Cerebellar cortex (tissue), 1 donor: Measurements from ENCODE around the gene AMELY.
"Not testable (repeated sequence)": the region's sequence is repeated elsewhere in the genome, so short reads cannot be mapped to it uniquely, and the experiment has no call there.

ENCODE experiments used
- DNase-seq: peaks from one replicate; pipeline ENCODE4 v3.0.0-alpha.2; 2015; ENCODE audit warnings: low spot score

The AMELY gene, protein sequence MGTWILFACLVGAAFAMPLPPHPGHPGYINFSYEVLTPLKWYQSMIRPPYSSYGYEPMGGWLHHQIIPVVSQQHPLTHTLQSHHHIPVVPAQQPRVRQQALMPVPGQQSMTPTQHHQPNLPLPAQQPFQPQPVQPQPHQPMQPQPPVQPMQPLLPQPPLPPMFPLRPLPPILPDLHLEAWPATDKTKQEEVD

DNA sequence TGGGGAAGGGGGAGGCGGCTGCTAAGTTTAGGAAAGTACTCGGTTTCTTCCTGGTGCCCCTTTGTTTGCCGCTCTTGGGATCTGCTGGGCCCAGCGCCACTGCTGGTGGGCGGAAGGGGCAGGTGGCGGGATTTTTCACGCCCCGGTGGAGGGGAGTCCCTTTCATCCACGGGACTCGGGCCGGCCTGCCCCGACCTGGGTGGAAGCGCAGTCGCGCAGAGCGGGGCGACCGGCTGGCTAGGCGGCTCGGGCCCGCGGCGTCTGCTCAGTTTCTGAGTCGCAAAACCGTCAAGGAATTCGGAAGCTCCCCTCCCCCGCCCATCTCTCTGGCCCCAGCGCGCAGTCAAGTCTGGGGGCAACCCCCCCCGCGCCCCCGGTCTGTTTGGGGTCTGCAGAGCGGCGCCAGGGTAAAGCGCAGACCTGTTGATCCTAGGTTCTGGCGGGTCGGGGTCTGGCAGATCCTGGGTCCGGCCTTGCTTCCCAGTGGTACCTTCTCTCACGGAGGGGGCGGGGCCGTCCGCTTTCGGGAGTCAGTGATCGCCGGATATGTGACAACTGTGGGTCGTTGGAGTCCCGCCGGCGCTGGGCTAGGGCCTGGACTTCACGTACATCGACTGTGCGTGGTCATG, at the start of gene AMELY:
Gene AMELY, minus strand, starts transcription at position 500 of the 629 bp plus-strand sequence. CDS start 39,144 bp downstream, outside the sequence.
- no peak for DNase-seq

DNA sequence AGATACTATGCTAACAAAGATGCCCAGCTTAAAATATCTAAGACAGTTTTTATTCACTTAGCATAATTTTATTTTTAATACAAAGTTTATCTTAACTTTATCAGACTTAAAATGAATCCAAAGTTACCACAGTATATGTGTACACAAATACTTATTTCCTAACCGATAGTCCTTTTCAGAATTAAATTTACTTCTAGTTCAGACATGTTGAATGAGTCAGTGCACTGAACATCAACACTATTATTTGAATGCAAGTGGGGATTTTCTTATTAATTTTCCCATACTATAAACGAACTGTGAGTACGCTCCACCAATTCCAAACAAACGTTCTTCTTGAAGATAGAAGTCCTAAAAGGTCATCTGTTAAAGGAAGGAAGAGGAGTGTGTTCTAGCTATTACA, 38.4 kb upstream of the AMELY start:
- no peak for DNase-seq

DNA sequence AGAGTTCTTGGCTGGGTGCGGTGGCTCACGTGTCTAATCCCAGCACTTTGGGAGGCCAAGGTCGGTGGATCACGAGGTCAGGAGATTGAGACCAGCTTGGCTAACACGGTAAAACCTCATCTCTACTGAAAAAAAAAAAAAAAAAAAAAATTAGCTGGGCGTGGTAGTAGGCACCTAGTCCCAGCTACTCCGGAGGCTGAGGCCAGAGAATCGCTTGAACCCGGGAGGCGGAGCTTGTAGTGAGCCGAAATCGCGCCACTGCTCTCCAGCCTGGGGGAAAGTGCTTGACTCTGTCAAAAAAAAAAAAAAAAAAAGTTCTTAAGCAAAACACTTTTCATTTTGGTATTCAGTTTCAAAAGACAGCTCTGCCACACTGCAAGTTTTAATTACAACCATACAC, 36.8 kb upstream of the AMELY start:
- no peak for DNase-seq

DNA sequence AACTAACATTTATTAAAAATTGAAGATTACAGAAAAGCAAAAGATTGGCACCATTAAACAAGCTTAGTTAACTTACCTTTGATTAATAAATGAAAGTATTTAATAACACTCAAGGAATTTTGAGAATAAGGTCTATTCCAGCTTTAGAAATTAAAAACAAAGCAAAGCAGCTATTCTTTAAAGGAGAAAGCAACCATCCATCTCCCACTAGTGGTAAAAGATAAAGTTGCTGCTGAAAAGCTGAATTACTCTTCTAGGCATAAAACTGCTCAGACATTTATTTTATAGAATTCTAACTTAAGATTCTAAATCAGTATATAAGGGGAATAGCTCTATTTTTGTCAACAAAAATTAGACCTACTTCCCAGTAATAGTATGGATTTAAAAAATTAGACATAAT, 36.1 kb upstream of the AMELY start:
- no peak for DNase-seq

DNA sequence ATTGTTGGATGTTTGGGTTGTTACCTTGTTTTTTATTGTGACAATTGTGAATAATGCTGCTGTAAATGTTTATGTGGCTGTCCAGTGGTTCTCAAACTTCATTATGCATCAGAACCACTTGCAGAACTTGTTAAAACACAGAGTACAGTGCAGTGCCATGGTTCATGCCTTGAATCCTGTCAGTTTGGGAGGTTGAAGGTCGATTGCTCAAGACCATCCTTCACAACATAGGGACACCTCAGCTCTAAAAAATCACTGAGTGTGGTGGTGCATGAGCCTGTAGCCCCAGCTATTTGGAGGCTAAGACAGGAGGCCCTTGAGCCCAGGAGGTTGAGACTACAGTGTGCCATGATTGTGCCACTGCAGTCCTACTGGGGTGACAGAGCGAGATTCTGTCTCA, 23.9 kb upstream of the AMELY start:
- no peak for DNase-seq

DNA sequence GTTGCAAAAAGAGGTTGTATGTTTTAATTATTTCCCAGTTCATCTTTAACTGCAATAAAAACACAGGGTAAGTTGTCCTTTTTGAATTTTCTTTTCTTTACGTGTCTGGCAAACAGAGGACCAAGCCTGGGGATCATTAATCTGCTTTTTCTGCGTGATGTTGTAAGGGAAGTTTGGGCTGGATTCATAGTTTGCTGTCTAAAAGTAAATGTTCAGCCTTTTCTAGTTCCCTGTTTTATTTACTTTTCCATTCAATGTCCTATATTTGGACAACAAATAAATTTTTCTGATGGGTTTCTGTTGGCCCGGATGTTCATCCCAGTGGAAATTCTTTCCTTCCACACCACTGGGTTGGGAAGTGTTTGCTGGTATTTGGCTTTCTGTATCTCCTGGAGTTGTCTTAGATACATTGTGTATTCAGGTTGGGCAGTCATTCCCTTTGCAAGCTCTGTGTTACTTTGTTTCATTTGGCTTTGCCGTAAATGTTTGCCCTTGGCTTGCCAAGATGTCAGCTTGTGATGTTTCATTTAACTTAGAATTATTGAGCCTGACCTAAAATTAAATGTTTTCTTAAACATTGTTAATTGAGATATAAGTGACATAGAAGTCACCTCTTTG, 20.3 kb upstream of the AMELY start:
- DNase-seq, result no peak

DNA sequence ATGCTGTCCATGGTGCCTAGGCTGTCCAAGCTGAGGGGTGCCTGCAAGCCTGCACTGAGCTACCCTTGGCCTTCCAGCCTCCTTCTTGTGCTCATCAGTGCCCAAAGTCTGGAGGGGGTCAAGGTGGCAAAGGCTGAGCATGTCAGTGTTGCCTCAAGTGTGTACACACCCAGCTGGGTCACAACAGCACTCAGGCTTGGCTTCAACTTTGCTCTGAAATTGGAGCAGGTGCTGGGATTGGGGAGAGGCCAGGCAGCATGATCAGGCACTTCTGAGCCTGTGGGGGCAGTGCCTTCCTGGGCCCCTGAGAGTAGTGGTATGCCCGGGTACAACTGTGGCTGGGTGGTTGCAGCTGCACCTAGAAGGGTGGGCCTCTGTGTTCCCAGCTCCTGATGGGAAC, 17.7 kb upstream of the AMELY start:
- no peak for DNase-seq

DNA sequence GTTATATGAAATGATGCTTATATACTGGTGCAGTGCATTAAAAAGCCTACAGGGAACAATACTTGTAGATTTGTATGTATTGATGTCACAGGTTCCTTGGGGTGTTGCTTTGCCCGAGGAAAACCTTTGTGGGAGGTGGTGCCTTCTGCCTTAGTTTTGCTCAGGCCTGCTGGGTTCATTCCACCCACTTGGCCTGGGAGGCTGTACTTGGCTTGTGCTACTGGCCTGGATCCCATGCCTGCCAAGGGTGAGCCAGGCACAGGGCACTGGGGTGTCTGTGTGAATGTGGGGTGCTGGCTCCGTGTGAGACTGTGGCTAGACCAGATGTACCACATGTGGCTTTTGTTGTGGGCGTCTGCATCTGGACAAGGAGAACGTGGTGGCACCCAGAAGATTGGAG, 16.7 kb upstream of the AMELY start:
- DNase-seq, result no peak

DNA sequence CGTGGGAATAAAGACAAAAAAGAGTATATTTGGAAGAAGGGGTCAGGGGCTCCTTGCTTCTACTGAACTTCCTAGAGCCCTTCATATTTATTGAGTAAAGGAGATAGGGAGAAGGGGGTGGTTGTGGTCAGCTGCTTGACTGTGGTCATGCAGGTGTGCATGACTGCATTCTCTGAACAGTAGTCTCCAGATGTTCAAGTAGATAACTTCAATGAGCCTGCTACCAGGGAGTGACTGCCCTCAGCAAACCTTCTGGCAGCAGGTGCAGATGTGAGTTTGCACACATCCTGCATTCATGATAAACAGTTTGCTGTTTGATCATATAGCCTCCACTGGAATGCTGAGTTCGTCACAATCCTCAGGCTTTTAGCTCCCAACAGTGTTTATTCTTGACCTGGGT, 9.5 kb upstream of the AMELY start:
- DNase-seq, result no peak

DNA sequence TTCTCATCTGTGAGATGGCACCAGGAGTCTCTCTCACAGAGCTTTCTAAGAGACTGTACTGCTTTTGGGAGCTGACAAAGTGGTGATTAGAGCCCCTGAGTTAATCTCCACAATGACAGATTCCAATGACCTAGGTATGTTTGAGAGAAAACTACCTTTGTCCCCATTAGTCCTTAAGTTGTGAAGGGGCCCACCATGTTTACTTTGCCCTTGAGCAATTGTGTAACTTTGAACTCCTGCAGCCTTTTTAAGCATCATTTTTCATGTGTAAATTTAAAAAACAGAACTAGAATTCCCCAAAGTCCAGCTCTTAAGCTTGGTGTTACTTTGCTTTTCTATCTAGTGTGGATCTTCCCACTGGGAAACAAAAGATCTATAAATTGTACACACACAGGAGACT, 1.8 kb upstream of the AMELY start:
- DNase-seq, result no peak

DNA sequence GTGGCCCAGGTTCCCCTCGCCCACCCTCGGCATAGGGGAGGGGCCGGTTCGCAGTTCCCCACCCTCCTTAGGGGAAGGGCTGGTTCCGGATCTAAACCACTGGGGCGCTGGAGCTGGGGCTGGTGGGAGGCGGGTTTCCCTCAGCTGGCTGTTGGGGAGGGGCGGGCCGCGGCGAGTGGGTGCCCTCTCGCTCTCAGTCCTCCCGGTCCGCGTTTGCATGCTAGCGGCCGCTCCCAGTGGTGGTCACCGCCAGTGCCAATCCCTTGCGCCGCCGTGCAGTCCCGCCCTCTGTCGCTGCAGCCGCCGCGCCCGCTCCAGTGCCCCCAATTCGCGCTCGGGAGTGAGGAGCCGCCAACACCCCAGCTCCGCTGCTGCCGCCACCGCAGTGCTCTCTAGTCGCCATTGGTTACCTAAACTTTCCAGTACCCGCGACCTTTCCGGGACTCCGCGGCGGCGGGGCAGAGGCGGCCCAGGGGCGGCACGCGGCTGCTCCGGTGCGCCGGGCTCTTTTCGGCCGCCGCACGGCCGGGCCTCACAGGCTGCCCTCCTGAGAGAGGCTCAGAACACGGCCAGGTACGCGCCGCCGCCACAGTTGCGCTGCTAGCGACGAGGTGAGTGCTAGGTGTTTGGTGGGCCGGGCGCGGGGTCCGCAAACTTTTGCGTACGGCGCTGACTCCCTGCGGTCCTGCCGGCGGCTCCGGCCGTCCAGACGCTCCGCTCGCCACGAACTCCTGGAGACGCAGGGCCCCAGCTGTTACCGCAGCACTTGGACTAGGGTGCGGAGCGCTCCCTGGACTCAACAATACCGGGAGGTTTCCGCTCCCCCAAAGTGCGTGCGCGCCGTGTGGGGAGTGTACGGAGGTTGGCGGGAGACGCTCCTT, 940 bp downstream of the AMELY start, which contains the start of gene TBL1Y:
Gene TBL1Y, plus strand, starts transcription at position 326 of the 881 bp plus-strand sequence. CDS start 114,388 bp downstream, outside the sequence.
- DNase-seq, result no peak

DNA sequence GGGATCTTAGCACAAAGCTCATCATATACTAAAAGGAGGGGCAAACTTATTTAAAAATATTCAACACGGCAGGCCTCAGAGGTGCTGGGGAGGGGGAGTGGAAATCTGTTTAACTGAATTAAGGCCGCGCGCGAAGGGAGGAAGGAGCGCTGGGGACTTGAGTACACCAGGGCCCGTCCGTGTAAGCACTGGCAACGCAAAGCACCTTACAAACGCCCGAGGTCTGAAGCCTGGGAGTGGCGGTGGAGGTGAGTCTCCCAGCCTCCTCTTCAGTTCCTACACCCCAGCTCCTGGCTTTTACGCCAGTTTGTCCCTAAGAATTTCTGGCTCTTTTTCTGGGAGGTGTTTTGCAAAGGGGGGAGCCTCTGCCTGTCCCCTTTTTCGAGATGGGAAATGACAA, 1.7 kb downstream of the AMELY start:
- no peak for DNase-seq

DNA sequence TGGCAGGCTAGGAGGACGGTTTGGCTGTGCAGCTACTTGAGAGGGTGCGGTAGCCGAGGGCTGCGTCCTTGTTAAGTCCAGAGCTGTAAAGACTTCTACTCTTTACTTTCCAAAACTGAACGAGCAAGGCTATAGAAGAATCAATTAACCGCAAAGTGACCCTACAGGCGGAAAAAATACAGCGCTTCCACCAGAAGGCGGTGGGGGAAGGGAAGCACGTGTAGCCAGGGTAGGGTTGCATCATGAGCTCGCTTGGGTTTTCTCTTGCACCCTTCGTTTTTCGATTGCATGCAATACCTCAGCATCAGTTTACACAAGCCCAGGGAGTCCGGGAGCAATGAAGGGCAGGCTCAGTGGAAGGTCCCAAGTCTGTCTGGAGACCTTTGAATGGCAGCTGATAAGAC, 2.4 kb downstream of the AMELY start:
- no peak for DNase-seq

DNA sequence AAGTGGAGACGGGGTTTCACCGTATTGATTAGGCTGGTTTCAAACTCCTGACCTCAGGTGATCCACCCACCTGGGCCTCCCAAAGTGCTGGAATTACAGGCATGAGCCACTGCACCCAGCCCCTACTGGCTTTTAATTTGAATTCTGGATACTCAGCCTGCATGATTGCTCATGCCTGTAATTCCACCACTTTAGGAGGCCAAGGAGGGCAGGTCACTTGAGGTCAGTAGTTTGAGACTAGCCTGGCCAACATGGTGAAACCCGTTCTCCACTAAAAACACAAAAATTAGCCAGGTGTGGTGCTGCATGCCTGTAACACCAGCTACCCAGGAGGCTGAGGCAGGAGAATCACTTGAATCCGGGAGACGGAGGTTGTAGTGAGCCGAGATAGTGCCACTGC, 3.5 kb downstream of the AMELY start:
- DNase-seq, result not testable (repeated sequence)

DNA sequence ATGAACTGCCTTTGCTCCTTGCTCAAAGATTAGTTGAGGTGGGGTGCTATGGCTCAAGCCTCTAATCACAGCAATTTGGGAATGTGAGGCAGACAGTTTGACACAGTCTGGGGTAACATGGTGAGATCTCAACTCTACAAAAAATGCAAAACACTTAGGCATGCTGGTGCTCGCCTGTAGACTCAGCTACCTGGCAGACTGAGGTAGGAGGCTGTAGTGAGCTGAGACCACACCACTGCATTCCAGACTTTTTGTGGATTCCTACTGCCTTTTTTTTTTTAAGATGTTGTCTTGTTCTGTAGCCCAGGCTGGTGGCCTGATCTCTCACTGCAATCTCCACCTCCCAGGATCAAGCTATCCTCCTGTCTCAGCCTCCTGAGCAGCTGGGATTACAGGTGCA, 4.0 kb downstream of the AMELY start:
- DNase-seq, result no peak

DNA sequence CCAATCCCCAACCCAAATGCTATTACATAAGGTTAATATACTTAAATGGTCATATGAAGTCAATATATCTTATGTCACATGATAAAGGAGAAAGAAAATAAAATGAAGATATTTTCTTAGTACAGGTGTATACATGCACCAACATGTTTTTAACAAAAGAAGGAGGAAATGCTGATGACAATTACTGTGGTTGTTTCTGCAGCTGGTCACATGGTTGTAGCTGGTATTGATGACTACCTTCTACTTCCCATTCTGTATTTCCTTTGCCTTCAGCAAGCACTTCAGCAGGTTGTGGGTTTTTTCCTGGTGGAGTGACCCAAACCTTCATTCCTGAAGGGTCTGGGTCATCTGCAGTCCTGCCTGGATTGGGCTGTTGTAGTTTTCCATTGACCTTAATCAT, 9.4 kb downstream of the AMELY start:
- DNase-seq, result not testable (repeated sequence)

DNA sequence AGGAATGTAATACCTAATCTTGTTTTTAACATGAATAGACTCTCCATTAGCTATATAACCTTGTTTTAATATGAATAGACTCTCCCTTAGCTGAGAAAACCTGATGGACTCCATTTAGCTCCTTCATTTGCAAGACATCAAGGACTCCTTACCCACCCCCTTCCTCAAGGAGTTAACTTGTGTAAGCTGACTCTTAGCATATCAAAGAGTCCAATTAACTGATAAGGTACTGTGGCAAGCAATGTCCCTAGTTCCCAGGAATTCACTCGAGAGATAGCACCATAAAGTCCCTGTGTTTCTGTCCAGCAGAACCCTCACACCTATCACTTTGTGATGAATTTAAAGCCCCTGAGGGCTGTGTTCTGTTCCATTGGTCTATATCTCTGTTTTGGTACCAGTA, 16.3 kb downstream of the AMELY start:
- DNase-seq, result no peak

DNA sequence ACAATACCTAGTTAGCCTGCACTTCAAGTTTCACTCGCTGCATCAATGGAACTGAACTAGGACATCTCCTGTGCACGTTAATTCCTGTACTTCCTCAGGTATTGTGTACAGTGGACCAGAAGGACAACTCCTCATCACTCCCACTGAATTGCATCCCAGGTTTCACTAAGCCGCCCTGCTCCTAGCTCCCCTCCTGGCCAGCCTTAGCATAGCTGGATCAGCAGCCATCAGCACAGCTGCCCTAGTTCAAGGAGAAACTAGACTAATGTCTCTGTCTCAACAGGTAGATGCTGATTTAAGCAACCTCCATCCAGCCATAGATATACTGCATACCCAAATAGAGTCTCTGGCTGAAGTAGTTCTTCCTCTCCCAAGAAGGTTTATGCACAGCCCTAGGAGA, 17.1 kb downstream of the AMELY start:
- DNase-seq, result no peak

DNA sequence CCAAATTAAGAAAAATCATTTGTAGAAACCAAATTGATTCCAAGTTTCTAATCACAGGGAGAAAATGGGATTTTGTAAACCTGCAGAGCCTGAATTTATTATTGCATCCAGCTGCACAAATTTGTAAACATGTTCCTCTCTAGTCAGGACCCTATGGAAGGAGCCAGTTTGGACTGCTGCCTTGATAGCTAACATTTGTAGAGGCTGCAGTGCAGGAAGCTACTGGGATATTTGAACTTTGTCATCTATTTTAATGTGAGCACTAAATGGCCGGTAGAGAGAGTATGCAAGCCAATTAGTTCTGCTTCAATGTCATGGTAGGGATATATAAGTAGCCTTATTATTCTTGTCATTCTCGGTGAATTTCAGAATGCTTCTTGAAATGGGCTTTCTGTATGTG, 62.2 kb downstream of the AMELY start:
- no peak for DNase-seq

DNA sequence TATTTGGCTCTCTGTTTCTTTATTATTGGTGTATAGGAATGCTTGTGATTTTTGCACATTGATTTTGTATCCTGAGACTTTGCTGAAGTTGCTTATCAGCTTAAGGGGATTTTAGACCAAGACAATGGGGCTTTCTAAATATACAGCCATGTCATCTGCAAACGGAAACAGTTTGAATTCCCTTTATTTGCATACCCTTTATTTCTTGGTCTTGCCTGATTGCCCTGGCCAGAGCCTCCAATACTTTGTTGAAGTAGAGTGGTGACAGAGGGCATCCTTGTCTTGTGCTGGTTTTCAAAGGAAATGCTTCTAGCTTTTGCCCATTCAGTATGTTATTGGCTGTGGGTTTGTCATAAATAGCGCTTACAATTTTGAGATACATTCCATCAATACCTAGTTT, 68.9 kb downstream of the AMELY start:
- not testable (repeated sequence) for DNase-seq
